ENCODE data around the gene ITPK1. TPM values are rescaled to one million over a fixed set of nuclear protein-coding genes. Genes with fewer than 3 reads are reported as not detected.

Gene ITPK1
- total RNA-seq, 1 experiment from 2014 or later: 66.2 TPM

DNA sequence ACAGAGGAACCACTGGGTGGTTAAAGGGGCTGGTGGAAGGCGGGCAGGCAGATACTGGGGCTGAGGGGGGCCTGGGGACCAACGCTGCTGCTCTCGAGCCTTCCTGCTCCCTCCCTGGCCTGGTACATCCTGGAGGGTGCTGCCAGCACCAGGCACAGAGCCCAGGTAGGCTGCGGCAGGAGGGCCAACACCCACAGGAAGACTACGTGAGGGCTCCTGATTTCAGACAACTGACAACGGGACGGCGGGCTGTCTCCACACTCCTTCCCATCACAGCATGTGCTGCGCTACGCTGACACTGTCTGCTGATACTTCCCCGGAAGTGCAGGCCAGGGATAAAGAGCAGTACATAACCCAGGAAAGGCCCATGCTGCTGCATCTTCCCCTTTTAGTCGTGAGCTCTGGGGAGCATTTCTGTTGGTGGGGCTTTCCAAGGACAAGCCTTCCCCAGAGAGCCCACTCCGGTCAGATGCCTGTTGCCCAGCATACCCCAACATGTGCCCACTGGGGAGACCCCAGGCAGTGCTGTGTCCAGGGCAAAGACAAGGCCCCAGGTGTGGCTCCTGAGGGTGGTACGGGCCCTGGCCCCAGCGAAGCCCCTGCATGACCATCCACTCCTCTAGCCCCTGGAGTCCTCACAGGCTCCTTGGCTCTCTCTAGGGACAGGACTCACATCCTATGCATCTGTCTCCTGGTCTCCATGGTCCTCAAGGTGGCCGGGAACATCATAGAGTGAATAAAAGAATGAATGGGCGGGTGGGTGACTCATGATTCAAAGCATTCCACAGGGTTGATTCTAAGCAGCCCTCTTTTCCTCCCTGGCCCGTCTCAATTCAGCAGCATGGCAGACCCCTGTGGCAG, 154.8 kb downstream of the ITPK1 start:
- DNase-seq (peak; percentile 72), ATAC-seq (peak; percentile 88)
- H3K36me3 ChIP-seq (ENCODE audit: low read depth, low read length): no peaks in the 10 kb centered on the region; the same call in 1 of the 2 replicates
- no peak overlapping the region for H3K4me3 ChIP-seq (ENCODE audit: low read length)
- no peak overlapping the region for H3K9ac ChIP-seq (ENCODE audit: low read length)
- H3K27ac ChIP-seq (ENCODE audit: low read length): no peak overlapping the region
- no peaks in the 10 kb centered on the region for H4K20me1 ChIP-seq (ENCODE audit: low read length)
- H3K4me2 ChIP-seq (ENCODE audit: low read length): no peak overlapping the region
- no peaks in the 10 kb centered on the region for H3F3A ChIP-seq (ENCODE audit: low read length, unreplicated experiment)
- CTCF ChIA-PET: no interaction called here
- POLR2A ChIA-PET (ENCODE audit: unreplicated experiment): no interaction called here
- intact Hi-C loops (cut with micrococcal nuclease): loop anchor here (5.0 kb wide), 1 partner anchor 81 kb away; no protein-coding TSS in a partner anchor
- H3K27me3 ChIP-seq (ENCODE audit: low read length): no peaks in the 10 kb centered on the region
- H3K4me1 ChIP-seq (ENCODE audit: insufficient read depth, low read length): peaks cover 22% of the 10 kb centered on the region
- no peak overlapping the region for H2AFZ ChIP-seq (ENCODE audit: low read length)
- no peaks in the 10 kb centered on the region for H3K79me2 ChIP-seq (ENCODE audit: low read length)
- no TSS peak for BruUV-seq (replicated peaks)
- H3K9me3 ChIP-seq (ENCODE audit: low read length): no peaks in the 10 kb centered on the region
- TF ChIP-seq EZH2phosphoT487 (IDR thresholded peaks at IDR 0.05; ENCODE audit: borderline replicate concordance, low read length) (no peak), EZH2 (IDR thresholded peaks at IDR 0.05; ENCODE audit: low read length, unreplicated experiment) (no peak)
- no peaks in the 10 kb centered on the region for H3K9me2 ChIP-seq (replicated peaks; ENCODE audit: low read length)

GRCh38 chr14:92959761-92960680, 155.7 kb downstream of the ITPK1 start:
- ATAC-seq (peak; percentile 47), DNase-seq (peak; percentile 33)
- H3K4me1 ChIP-seq (ENCODE audit: insufficient read depth, low read length): peaks cover 22% of the 10 kb centered on the region
- H2AFZ ChIP-seq (ENCODE audit: low read length): no peak overlapping the region
- ChIA-PET POLR2A (ENCODE audit: unreplicated experiment) (no interaction called here), CTCF (no interaction called here)
- H3F3A ChIP-seq (ENCODE audit: low read length, unreplicated experiment): no peaks in the 10 kb centered on the region
- no TSS peak for BruUV-seq (replicated peaks)
- intact Hi-C loops (cut with micrococcal nuclease): loop anchor here (5.0 kb wide), 1 partner anchor 82 kb away; no protein-coding TSS in a partner anchor
- H3K27ac ChIP-seq (ENCODE audit: low read length): no peak overlapping the region
- no peaks in the 10 kb centered on the region; the same call in 1 of the 2 replicates for H3K36me3 ChIP-seq (ENCODE audit: low read depth, low read length)
- H4K20me1 ChIP-seq (ENCODE audit: low read length): no peaks in the 10 kb centered on the region
- no peaks in the 10 kb centered on the region for H3K79me2 ChIP-seq (ENCODE audit: low read length)
- no peak overlapping the region for H3K4me2 ChIP-seq (ENCODE audit: low read length)
- no peaks in the 10 kb centered on the region for H3K9me2 ChIP-seq (replicated peaks; ENCODE audit: low read length)
- TF ChIP-seq CTCF (conservative IDR thresholded peaks at IDR 0.05; ENCODE audit: low read depth, low read length): no peak
- no peak for TF ChIP-seq EZH2phosphoT487 (IDR thresholded peaks at IDR 0.05; ENCODE audit: borderline replicate concordance, low read length)
- no peak for TF ChIP-seq EZH2 (IDR thresholded peaks at IDR 0.05; ENCODE audit: low read length, unreplicated experiment)
- H3K9ac ChIP-seq (ENCODE audit: low read length): no peak overlapping the region
- H3K27me3 ChIP-seq (ENCODE audit: low read length): no peaks in the 10 kb centered on the region
- no peak overlapping the region for H3K4me3 ChIP-seq (ENCODE audit: low read length)
- H3K9me3 ChIP-seq (ENCODE audit: low read length): no peaks in the 10 kb centered on the region

DNA sequence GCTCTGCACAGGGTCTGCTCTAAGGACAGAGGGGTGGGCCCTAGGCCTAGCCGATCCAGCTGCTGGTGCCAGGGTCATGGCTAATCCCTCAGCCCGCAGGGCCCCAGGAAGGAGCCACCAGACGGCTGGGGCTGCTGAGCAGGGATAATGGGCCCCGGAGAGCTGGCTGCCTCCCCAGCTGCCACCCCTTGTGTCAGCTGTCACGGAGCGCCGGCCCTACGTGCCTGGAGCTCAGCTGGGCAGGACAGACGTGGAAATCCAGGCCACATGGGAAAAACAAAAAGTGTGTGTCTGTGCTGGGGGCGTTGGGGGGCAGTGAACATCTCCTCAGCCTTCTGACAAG, 156.6 kb downstream of the ITPK1 start:
- no peak for ATAC-seq
- H3K4me2 ChIP-seq (ENCODE audit: low read length): no peak overlapping the region
- H3K36me3 ChIP-seq (ENCODE audit: low read depth, low read length): no peaks in the 10 kb centered on the region; the same call in 1 of the 2 replicates
- ChIA-PET POLR2A (ENCODE audit: unreplicated experiment) (no interaction called here), CTCF (no interaction called here)
- BruUV-seq (replicated peaks): no TSS peak
- H3K79me2 ChIP-seq (ENCODE audit: low read length): no peaks in the 10 kb centered on the region
- no peaks in the 10 kb centered on the region for H3K9me3 ChIP-seq (ENCODE audit: low read length)
- H3K4me1 ChIP-seq (ENCODE audit: insufficient read depth, low read length): peaks cover 22% of the 10 kb centered on the region
- intact Hi-C loops (cut with micrococcal nuclease): no loop called here
- no peaks in the 10 kb centered on the region for H3K27me3 ChIP-seq (ENCODE audit: low read length)
- H4K20me1 ChIP-seq (ENCODE audit: low read length): no peaks in the 10 kb centered on the region
- H2AFZ ChIP-seq (ENCODE audit: low read length): no peak overlapping the region
- H3K27ac ChIP-seq (ENCODE audit: low read length): no peak overlapping the region
- no peak for DNase-seq
- H3F3A ChIP-seq (ENCODE audit: low read length, unreplicated experiment): no peaks in the 10 kb centered on the region
- TF ChIP-seq EZH2 (IDR thresholded peaks at IDR 0.05; ENCODE audit: low read length, unreplicated experiment): no peak
- no peak for TF ChIP-seq EZH2phosphoT487 (IDR thresholded peaks at IDR 0.05; ENCODE audit: borderline replicate concordance, low read length)
- no peak for TF ChIP-seq CTCF (conservative IDR thresholded peaks at IDR 0.05; ENCODE audit: low read depth, low read length)
- H3K4me3 ChIP-seq (ENCODE audit: low read length): no peak overlapping the region
- H3K9me2 ChIP-seq (replicated peaks; ENCODE audit: low read length): no peaks in the 10 kb centered on the region
- no peak overlapping the region for H3K9ac ChIP-seq (ENCODE audit: low read length)

Measured in PC-3 (cell line).